Measurements from ENCODE around the gene SCP2.
A peak's percentile ranks its signal among the peaks of the same experiment; 100 is the strongest.

The SCP2 gene

DNA sequence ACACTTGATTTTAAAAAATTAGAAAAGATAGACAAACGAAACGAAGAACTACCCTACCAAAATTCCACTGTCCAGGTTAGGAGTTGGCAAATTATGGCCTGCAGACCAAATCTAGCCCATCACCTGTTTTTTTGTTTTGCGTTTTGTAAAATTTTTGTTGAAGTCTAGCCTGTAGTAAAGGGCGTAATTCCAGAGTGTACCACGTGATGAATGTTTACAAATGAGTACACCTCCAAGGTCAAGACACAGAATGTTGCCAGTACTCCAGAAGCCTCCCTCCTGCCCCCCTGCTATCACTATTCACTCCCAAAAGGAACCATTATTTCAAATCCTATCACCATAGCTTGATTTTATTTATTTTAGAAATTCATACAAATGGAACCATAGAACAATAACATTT is 117.8 kb downstream of the SCP2 start:
- peaks cover 54% of the 10 kb centered on the region for H3K4me1 ChIP-seq (ENCODE audit: insufficient read depth, low read length)
- H3K27ac ChIP-seq (ENCODE audit: low read depth, low read length), result no peak overlapping the region
- peaks cover 11% of the 10 kb centered on the region for H3K36me3 ChIP-seq (ENCODE audit: insufficient read depth, low read length)
- no peak overlapping the region for H3K4me3 ChIP-seq (ENCODE audit: low read depth in 1 of 2, low read length in 2 of 2)
- no peaks in the 10 kb centered on the region for H3K27me3 ChIP-seq (ENCODE audit: control insufficient read depth in 1 of 2, insufficient read depth in 2 of 2, low read length in 2 of 2)
- no peak overlapping the region for H3K9ac ChIP-seq (ENCODE audit: low read length)
- no peaks in the 10 kb centered on the region for H3K9me3 ChIP-seq (ENCODE audit: low read length)

DNA sequence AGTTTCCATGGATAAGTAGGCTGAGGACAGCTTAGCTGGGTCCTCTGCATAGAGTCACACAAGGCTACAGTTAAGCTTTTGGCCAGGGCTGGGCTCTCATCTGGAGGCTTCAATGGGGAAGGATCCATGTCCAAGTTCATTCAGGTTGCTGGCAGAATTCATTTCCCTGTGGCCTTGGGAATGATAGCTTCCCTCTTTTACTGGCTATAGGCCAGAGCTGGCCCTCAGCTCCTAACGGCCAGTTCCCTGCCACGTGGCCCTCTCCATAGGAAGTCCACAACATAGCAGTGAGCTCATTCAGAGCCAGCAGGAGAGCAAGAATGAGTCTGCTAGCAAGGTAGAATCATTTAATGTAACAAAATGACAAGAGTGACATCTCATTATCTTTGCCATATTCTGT is 119.9 kb downstream of the SCP2 start:
- no peak overlapping the region for H3K4me3 ChIP-seq (ENCODE audit: low read depth in 1 of 2, low read length in 2 of 2)
- H3K9me3 ChIP-seq (ENCODE audit: low read length), result no peaks in the 10 kb centered on the region
- H3K36me3 ChIP-seq (ENCODE audit: insufficient read depth, low read length), result peaks cover 11% of the 10 kb centered on the region
- H3K27me3 ChIP-seq (ENCODE audit: control insufficient read depth in 1 of 2, insufficient read depth in 2 of 2, low read length in 2 of 2), result no peaks in the 10 kb centered on the region
- no peak overlapping the region for H3K9ac ChIP-seq (ENCODE audit: low read length)
- H3K27ac ChIP-seq (ENCODE audit: low read depth, low read length), result no peak overlapping the region
- H3K4me1 ChIP-seq (ENCODE audit: insufficient read depth, low read length), result peaks cover 60% of the 10 kb centered on the region

DNA sequence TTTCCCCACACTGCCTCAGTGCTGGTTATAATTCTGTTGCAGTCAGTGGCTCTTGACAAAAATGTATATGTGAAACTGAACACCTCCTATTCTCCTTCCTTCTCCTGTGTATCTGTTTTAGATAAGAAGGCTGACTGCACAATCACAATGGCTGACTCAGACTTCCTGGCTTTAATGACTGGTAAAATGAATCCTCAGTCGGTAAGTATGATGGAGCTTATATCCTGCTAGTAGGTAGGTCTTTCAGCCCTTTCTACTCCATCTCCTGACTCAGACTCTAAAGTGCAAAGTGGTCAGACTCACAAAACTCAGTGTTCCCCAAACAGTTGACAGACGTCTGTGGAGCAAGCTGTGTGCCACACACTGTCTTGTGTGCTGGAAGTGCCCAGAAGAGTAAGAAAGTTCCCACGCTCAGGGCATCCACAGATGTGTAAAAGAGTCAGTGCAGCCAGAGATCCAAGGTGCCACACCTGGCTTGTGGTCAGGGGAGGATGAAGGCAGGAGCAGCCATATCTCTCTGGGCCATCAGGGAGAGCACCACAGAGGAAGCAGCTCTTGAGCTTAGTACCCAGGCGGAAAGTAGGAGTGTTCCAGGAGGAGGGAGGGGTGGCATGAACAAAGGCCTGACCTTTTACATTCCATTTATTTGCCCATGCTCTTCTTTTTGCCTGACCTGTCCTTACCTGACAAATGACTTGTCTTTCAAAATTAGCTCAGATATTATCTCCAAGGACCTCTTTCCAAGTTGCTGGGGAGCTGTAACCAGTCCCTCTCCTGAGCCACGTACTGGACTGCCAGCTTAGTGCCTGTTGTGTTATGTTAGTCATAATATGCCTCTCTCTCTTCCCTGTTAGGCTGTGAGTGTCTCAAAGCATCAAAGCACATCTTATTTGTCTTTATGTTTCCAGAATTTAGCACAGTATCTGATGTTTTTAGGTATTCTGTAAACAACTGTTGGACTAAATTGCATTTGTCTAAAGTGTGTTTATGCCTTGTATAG is 121.0 kb downstream of the SCP2 start:
- Histone ChIP-seq H3K36me3 (ENCODE audit: insufficient read depth, low read length) (peaks cover 17% of the 10 kb centered on the region), H3K9me3 (ENCODE audit: low read length) (no peaks in the 10 kb centered on the region), H3K4me1 (ENCODE audit: insufficient read depth, low read length) (peaks cover 58% of the 10 kb centered on the region), H3K27me3 (ENCODE audit: control insufficient read depth in 1 of 2, insufficient read depth in 2 of 2, low read length in 2 of 2) (no peaks in the 10 kb centered on the region), H3K4me3 (ENCODE audit: low read depth in 1 of 2, low read length in 2 of 2) (no peak overlapping the region), H3K27ac (ENCODE audit: low read depth, low read length) (peak overlapping the region; percentile 43), H3K9ac (ENCODE audit: low read length) (no peak overlapping the region)

DNA sequence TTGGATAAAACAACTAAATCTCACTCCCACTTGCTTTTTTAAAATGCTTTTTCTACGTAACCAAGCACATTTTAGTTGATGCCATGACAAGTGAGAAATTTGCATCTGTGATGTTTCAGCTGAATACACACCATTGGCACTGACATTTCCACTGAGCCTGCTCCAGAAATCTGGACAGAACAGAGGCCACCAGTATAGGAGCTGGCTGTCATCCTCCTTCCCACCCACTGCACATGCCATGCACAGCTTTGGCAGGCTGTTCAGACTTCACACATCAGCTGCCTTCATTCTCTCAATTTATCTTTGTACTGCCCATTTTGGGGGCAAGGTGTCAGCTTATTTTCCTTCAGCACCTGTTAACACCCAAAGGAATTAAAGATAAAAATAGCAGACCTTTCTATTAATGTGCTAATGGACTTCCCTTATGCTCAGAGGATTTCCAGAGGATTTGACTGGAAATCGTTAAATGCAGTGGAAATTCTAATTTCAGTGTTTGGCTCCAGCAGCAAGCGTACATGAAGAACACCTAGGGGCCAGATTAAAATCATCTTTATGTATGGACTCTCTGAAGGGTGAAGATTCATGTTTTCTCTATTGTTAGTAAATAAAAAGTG is 122.0 kb downstream of the SCP2 start:
- Histone ChIP-seq H3K4me3 (ENCODE audit: low read depth in 1 of 2, low read length in 2 of 2) (no peak overlapping the region), H3K4me1 (ENCODE audit: insufficient read depth, low read length) (peaks cover 51% of the 10 kb centered on the region), H3K27ac (ENCODE audit: low read depth, low read length) (peak overlapping the region; percentile 43), H3K27me3 (ENCODE audit: control insufficient read depth in 1 of 2, insufficient read depth in 2 of 2, low read length in 2 of 2) (no peaks in the 10 kb centered on the region), H3K36me3 (ENCODE audit: insufficient read depth, low read length) (peaks cover 23% of the 10 kb centered on the region), H3K9me3 (ENCODE audit: low read length) (no peaks in the 10 kb centered on the region), H3K9ac (ENCODE audit: low read length) (no peak overlapping the region)

DNA sequence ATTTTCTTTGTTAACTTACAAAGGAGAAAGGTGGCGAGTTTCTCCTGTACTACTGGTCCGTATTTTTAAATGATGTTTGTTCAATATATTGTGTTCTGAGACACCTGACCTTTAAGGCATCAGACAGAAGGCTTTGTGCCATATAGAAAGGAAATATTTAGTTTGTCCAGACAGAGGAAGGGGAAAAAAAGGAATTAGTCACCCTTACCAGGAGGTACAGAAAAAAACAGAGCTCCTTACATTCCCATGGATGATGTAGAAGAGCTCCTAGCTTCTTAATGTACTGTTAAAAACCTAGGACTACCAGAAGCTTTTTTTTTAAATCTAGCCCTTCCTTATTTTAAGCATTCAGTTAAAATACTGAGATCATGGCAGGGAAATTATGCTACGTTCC is 122.5 kb downstream of the SCP2 start:
- H3K9me3 ChIP-seq (ENCODE audit: low read length), result no peaks in the 10 kb centered on the region
- H3K4me1 ChIP-seq (ENCODE audit: insufficient read depth, low read length), result peaks cover 51% of the 10 kb centered on the region
- H3K4me3 ChIP-seq (ENCODE audit: low read depth in 1 of 2, low read length in 2 of 2), result no peak overlapping the region
- H3K36me3 ChIP-seq (ENCODE audit: insufficient read depth, low read length), result peaks cover 23% of the 10 kb centered on the region
- no peak overlapping the region for H3K9ac ChIP-seq (ENCODE audit: low read length)
- H3K27me3 ChIP-seq (ENCODE audit: control insufficient read depth in 1 of 2, insufficient read depth in 2 of 2, low read length in 2 of 2), result no peaks in the 10 kb centered on the region
- no peak overlapping the region for H3K27ac ChIP-seq (ENCODE audit: low read depth, low read length)

DNA sequence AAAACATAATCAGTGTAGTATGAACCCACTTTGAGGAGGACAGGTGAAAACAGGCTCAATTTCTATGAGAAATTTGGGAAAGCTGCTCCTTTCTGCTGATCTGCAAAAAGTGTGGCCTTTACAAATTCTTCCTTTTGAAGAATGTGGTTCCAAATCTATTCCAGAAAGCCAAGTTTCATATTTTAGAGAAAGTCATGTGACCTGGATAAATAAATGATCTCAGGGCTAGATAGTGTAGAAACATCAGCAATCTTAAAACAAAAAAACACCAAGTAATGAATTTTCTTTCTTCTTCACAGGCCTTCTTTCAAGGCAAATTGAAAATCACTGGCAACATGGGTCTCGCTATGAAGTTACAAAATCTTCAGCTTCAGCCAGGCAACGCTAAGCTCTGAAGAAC is 123.2 kb downstream of the SCP2 start:
- Histone ChIP-seq H3K9me3 (ENCODE audit: low read length) (no peaks in the 10 kb centered on the region), H3K4me3 (ENCODE audit: low read depth in 1 of 2, low read length in 2 of 2) (no peak overlapping the region), H3K36me3 (ENCODE audit: insufficient read depth, low read length) (peaks cover 23% of the 10 kb centered on the region), H3K27ac (ENCODE audit: low read depth, low read length) (no peak overlapping the region), H3K27me3 (ENCODE audit: control insufficient read depth in 1 of 2, insufficient read depth in 2 of 2, low read length in 2 of 2) (no peaks in the 10 kb centered on the region), H3K9ac (ENCODE audit: low read length) (no peak overlapping the region), H3K4me1 (ENCODE audit: insufficient read depth, low read length) (peaks cover 46% of the 10 kb centered on the region)

DNA sequence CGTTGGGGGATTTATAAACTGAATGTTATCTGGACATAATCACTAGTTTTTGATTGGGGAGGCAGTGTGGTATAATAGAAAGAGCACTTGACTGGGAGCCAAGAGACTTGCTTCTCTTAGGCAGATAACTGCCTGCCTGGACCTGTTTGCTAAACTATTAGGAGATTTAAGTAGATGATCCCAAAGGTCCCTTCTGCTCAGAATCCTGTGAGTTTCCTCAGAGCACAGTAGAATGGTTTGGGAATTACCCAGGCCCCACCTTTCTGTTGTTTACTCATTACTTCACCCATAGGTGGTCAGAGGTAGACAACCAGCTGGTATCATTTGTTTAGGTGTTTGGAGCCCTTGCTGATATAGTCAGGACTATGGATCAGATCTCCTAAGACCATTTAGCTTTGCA is 124.6 kb downstream of the SCP2 start:
- H3K36me3 ChIP-seq (ENCODE audit: insufficient read depth, low read length), result peaks cover 20% of the 10 kb centered on the region
- no peaks in the 10 kb centered on the region for H3K27me3 ChIP-seq (ENCODE audit: control insufficient read depth in 1 of 2, insufficient read depth in 2 of 2, low read length in 2 of 2)
- H3K9ac ChIP-seq (ENCODE audit: low read length), result no peak overlapping the region
- H3K4me3 ChIP-seq (ENCODE audit: low read depth in 1 of 2, low read length in 2 of 2), result no peak overlapping the region
- no peak overlapping the region for H3K27ac ChIP-seq (ENCODE audit: low read depth, low read length)
- H3K4me1 ChIP-seq (ENCODE audit: insufficient read depth, low read length), result peaks cover 39% of the 10 kb centered on the region
- H3K9me3 ChIP-seq (ENCODE audit: low read length), result no peaks in the 10 kb centered on the region

DNA sequence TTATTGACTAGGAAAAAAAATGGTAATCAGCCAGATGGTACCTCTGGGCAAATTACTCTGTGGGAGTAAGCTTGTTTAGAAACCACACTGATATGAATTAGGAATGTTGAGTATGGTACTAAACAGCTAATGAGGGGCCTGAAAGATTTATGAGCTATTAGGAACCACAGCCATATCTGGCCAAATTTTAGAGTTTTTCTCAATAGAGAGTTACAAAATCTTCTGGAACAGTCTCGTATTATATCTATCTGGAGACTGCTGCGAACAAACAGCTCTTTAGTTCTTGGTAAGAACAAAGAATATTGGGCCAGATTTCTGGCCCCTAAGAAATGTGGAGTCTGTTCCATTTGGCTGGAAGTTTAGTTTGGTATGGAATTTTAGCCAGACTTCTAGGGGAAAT is 130.1 kb downstream of the SCP2 start:
- Histone ChIP-seq H3K27ac (ENCODE audit: low read depth, low read length) (no peak overlapping the region), H3K36me3 (ENCODE audit: insufficient read depth, low read length) (peaks cover 13% of the 10 kb centered on the region)

DNA sequence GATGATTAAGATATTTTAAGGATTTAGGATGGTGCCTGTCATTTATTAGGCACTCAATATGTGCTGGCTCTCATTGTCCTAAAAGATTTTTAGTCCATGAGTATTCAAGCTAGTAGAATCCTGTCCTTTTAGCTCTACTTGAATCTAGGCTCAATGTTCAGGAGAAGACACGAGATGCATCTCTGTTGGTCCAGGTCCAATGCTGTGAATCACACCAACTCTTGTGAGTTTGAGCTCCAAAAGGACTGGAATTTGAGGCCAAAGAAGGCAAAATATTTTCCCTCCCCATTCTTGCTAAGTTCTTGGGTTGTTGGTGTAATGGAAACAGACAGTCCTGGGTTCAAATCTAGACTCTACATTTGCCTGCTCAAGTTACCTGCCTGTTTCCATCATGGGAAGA is 133.5 kb downstream of the SCP2 start:
- H3K4me3 ChIP-seq (ENCODE audit: low read depth in 1 of 2, low read length in 2 of 2), result no peak overlapping the region
- no peaks in the 10 kb centered on the region for H3K9me3 ChIP-seq (ENCODE audit: low read length)
- H3K27ac ChIP-seq (ENCODE audit: low read depth, low read length), result no peak overlapping the region

More for the DNA sequence above, 130.1 kb downstream of the SCP2 start:
- Histone ChIP-seq H3K9me3 (ENCODE audit: low read length) (no peaks in the 10 kb centered on the region), H3K27me3 (ENCODE audit: control insufficient read depth in 1 of 2, insufficient read depth in 2 of 2, low read length in 2 of 2) (no peaks in the 10 kb centered on the region), H3K4me3 (ENCODE audit: low read depth in 1 of 2, low read length in 2 of 2) (no peak overlapping the region), H3K9ac (ENCODE audit: low read length) (no peak overlapping the region), H3K4me1 (ENCODE audit: insufficient read depth, low read length) (peaks cover 28% of the 10 kb centered on the region)

DNA sequence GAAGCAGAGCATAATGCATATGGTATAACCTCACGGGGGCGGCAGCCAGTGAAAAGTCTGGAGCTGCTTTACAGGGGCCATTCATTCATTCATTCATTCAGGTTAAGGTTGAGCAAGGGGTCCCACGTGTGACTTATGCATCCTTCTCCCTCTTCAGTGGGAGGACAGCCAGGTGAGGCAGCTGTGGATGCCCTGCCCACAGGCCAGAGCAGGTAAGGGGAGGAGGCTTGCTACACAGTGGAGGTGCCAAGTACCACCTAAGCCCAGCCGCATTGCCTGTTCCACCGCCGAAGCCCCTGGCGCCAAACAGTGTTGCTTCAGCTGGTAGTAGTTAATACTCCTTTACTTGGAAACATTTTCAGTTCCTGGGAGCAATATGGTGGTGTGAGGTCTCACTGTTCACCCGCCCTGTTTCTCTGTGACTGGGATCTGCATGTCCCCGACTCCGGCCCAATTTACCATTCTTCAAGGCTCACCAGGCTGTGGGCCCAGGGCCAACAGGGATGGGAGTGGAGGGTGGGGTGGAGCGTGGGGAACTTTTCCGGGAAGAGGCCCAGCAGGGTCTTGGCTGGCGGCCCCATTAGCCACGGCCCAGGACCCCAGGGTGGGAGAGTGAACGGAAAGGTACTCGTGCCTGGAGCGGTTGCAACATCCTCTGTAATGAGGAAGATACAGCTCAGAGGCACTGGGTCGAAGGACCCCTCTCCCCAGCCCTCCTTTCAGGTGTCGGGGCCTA is 134.2 kb downstream of the SCP2 start:
- Histone ChIP-seq H3K4me1 (ENCODE audit: insufficient read depth, low read length) (peaks cover 38% of the 10 kb centered on the region), H3K27me3 (ENCODE audit: control insufficient read depth in 1 of 2, insufficient read depth in 2 of 2, low read length in 2 of 2) (no peaks in the 10 kb centered on the region), H3K9ac (ENCODE audit: low read length) (no peak overlapping the region), H3K4me3 (ENCODE audit: low read depth in 1 of 2, low read length in 2 of 2) (peak overlapping the region; percentile 47 to 89), H3K36me3 (ENCODE audit: insufficient read depth, low read length) (no peaks in the 10 kb centered on the region), H3K9me3 (ENCODE audit: low read length) (no peaks in the 10 kb centered on the region), H3K27ac (ENCODE audit: low read depth, low read length) (peak overlapping the region; percentile 81)

More for the DNA sequence above, 133.5 kb downstream of the SCP2 start:
- no peaks in the 10 kb centered on the region for H3K36me3 ChIP-seq (ENCODE audit: insufficient read depth, low read length)
- H3K4me1 ChIP-seq (ENCODE audit: insufficient read depth, low read length), result peaks cover 37% of the 10 kb centered on the region
- no peak overlapping the region for H3K9ac ChIP-seq (ENCODE audit: low read length)
- H3K27me3 ChIP-seq (ENCODE audit: control insufficient read depth in 1 of 2, insufficient read depth in 2 of 2, low read length in 2 of 2), result no peaks in the 10 kb centered on the region
